GM12878 (cell line): ENCODE data around the gene BCAP29. TPM values are rescaled to one million over a fixed set of nuclear protein-coding genes. Genes with fewer than 3 reads are reported as not detected.
A peak's percentile ranks its signal among the peaks of the same experiment; 100 is the strongest.

Experiments used
- CBFB ChIP-seq: IDR thresholded peaks from 2 replicates; pipeline ENCODE4 v1.6.1; 2016; ENCODE audit warnings: antibody characterized with exemption, low read depth
- GATAD2B ChIP-seq: fragments of 450-650 bp; conservative IDR thresholded peaks from 2 replicates; pipeline ENCODE4 v1.6.1; 2017; ENCODE audit warnings: low read depth, mild to moderate bottlenecking, moderate library complexity
- LARP7 ChIP-seq: fragments of 450-650 bp; IDR thresholded peaks from 2 replicates; pipeline ENCODE4 v1.6.1; 2017; ENCODE audit warnings: mild to moderate bottlenecking
- MEF2B ChIP-seq: fragments of 450-650 bp; IDR thresholded peaks from 2 replicates; pipeline ENCODE4 v1.6.1; 2018; ENCODE audit warnings: mild to moderate bottlenecking, moderate library complexity; ENCODE audit not compliant: partially characterized antibody, poor library complexity, severe bottlenecking
- NFXL1 ChIP-seq: fragments of 450-650 bp; IDR thresholded peaks from 2 replicates; pipeline ENCODE4 v1.6.1; 2017; ENCODE audit warnings: antibody characterized with exemption, mild to moderate bottlenecking, borderline replicate concordance
- POU2F2 ChIP-seq: IDR thresholded peaks from 3 replicates; pipeline ENCODE4 v1.6.1; 2011; ENCODE audit warnings: low read depth, mild to moderate bottlenecking, low read length, borderline replicate concordance
- WRNIP1 ChIP-seq: IDR thresholded peaks from 2 replicates; pipeline ENCODE4 v1.6.1; 2011; ENCODE audit warnings: low read depth, low read length, improper control_type of control experiment, borderline replicate concordance
- polyA plus RNA-seq, 11 experiments: library from polyadenylated mRNA; depleted of rRNA in 4 of 11; unstranded in 6 of 11; stranded (reverse) in 5 of 11; fragments of >200 nt; fragmentation: Nextera tagmentation in 4 of 11; fragmentation: Illumina TruSeq in 1 of 11; extraction: Ambion mirVana in 4 of 11; extraction: Trizol in 1 of 11; gene quantifications; 1 replicate in 1 of 11; 2 replicates in 10 of 11; pipeline versions ENCODE4 v1.2.1 to v1.2.3, GENCODE V29; 2011 to 2016; ENCODE audit warnings: inconsistent platforms in 2 of 11, missing spikeins in 2 of 11, low read depth in 1 of 11
- total RNA-seq, 4 experiments: library from RNA; depleted of rRNA in 3 of 4; stranded (reverse); fragments of >200 nt in 3 of 4; fragmentation: Illumina TruSeq in 1 of 4; extraction: Trizol in 1 of 4; gene quantifications; 2 replicates each; pipeline versions ENCODE4 v1.2.1 to v1.2.3, GENCODE V29; 2013 to 2021
- TF ChIP-seq, protein P1 (sequence below): fragments of 450-650 bp; IDR thresholded peaks from 2 replicates; pipeline ENCODE4 v1.6.1; 2016; ENCODE audit warnings: mild to moderate bottlenecking, moderate library complexity, borderline replicate concordance
- TF ChIP-seq, protein P2 (sequence below): fragments of 450-650 bp; IDR thresholded peaks from 2 replicates; pipeline ENCODE4 v1.6.1; 2017; ENCODE audit warnings: mild to moderate bottlenecking, moderate library complexity
- TF ChIP-seq, protein P3 (sequence below): fragments of 450-650 bp; formaldehyde crosslinking; IDR thresholded peaks from 2 replicates; pipeline ENCODE4 v1.4.0; 2022; ENCODE audit warnings: mild to moderate bottlenecking, moderate library complexity
- TF ChIP-seq, protein P4 (sequence below): IDR thresholded peaks from 2 replicates; pipeline ENCODE4 v1.6.1; 2011; ENCODE audit warnings: borderline replicate concordance, low read depth, mild to moderate bottlenecking, moderate library complexity, mixed read lengths, low read length; ENCODE audit not compliant: insufficient read depth; ENCODE audit errors: extremely low read length

BCAP29 gene
- total and polyA plus RNA-seq, 10 of the 15 experiments (the other 5 are each of a cell fraction or from before 2014, with no cell fraction given): 26.5 to 58.5 (median 34.8) TPM

DNA sequence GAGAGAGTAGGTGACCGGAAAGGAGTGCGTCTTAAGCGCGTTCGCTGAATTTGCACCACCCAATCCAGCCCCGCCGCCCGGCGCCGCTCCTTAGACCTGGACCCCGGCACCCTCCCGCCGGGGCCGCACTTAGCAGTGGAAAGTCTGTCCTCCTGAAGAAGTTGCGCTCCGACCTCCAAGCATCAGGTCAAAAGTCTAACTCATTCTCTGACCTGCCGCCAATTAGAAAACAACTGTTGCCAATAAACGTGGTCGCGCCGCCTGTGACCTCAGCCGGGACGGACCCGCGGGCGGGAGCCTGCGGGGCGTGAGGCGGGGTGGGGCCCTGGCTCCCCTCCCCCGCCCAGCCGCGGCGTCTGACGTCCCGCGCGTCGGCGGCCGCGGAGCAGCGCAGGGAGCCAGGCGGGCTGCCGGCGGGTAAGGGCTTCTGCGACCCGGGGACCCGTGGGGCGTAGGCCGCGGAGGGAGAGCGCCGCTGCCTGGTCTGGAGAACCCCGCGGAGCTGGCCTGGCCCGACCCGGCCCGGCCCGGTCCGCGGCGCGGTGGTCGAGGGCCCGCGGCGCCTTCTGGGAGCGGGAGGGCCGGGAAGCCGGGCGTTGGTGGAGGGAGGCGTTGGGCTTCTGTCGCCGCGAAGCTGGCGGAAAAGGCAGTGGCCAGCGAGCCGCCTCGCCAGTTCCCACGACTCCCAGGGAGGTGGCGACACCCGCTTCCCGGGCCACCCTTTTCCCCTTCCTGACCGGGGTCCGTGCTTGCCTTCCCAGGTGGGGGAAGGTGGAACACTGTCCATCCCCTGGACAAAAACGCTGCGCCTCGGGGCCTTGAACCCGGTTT is at the start of gene BCAP29 (continued):
- TF ChIP-seq NFXL1 (peak; percentile 49; the same call in 1 of the 2 replicates), POU2F2 (peak; percentile 28; the same call in 1 of the 3 replicates), MEF2B (no peak), CBFB (no peak), LARP7 (peak; percentile 97), GATAD2B (peak; percentile 97), WRNIP1 (no peak)
- TF ChIP-seq, protein P1, sequence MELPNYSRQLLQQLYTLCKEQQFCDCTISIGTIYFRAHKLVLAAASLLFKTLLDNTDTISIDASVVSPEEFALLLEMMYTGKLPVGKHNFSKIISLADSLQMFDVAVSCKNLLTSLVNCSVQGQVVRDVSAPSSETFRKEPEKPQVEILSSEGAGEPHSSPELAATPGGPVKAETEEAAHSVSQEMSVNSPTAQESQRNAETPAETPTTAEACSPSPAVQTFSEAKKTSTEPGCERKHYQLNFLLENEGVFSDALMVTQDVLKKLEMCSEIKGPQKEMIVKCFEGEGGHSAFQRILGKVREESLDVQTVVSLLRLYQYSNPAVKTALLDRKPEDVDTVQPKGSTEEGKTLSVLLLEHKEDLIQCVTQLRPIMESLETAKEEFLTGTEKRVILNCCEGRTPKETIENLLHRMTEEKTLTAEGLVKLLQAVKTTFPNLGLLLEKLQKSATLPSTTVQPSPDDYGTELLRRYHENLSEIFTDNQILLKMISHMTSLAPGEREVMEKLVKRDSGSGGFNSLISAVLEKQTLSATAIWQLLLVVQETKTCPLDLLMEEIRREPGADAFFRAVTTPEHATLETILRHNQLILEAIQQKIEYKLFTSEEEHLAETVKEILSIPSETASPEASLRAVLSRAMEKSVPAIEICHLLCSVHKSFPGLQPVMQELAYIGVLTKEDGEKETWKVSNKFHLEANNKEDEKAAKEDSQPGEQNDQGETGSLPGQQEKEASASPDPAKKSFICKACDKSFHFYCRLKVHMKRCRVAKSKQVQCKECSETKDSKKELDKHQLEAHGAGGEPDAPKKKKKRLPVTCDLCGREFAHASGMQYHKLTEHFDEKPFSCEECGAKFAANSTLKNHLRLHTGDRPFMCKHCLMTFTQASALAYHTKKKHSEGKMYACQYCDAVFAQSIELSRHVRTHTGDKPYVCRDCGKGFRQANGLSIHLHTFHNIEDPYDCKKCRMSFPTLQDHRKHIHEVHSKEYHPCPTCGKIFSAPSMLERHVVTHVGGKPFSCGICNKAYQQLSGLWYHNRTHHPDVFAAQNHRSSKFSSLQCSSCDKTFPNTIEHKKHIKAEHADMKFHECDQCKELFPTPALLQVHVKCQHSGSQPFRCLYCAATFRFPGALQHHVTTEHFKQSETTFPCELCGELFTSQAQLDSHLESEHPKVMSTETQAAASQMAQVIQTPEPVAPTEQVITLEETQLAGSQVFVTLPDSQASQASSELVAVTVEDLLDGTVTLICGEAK: 0 out of 2 replicates have a peak, but pooled peaks have one; percentile 18
- TF ChIP-seq, protein P2, sequence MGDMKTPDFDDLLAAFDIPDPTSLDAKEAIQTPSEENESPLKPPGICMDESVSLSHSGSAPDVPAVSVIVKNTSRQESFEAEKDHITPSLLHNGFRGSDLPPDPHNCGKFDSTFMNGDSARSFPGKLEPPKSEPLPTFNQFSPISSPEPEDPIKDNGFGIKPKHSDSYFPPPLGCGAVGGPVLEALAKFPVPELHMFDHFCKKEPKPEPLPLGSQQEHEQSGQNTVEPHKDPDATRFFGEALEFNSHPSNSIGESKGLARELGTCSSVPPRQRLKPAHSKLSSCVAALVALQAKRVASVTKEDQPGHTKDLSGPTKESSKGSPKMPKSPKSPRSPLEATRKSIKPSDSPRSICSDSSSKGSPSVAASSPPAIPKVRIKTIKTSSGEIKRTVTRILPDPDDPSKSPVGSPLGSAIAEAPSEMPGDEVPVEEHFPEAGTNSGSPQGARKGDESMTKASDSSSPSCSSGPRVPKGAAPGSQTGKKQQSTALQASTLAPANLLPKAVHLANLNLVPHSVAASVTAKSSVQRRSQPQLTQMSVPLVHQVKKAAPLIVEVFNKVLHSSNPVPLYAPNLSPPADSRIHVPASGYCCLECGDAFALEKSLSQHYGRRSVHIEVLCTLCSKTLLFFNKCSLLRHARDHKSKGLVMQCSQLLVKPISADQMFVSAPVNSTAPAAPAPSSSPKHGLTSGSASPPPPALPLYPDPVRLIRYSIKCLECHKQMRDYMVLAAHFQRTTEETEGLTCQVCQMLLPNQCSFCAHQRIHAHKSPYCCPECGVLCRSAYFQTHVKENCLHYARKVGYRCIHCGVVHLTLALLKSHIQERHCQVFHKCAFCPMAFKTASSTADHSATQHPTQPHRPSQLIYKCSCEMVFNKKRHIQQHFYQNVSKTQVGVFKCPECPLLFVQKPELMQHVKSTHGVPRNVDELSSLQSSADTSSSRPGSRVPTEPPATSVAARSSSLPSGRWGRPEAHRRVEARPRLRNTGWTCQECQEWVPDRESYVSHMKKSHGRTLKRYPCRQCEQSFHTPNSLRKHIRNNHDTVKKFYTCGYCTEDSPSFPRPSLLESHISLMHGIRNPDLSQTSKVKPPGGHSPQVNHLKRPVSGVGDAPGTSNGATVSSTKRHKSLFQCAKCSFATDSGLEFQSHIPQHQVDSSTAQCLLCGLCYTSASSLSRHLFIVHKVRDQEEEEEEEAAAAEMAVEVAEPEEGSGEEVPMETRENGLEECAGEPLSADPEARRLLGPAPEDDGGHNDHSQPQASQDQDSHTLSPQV: peak; percentile 49; the same call in 1 of the 2 replicates
- TF ChIP-seq, protein P3, sequence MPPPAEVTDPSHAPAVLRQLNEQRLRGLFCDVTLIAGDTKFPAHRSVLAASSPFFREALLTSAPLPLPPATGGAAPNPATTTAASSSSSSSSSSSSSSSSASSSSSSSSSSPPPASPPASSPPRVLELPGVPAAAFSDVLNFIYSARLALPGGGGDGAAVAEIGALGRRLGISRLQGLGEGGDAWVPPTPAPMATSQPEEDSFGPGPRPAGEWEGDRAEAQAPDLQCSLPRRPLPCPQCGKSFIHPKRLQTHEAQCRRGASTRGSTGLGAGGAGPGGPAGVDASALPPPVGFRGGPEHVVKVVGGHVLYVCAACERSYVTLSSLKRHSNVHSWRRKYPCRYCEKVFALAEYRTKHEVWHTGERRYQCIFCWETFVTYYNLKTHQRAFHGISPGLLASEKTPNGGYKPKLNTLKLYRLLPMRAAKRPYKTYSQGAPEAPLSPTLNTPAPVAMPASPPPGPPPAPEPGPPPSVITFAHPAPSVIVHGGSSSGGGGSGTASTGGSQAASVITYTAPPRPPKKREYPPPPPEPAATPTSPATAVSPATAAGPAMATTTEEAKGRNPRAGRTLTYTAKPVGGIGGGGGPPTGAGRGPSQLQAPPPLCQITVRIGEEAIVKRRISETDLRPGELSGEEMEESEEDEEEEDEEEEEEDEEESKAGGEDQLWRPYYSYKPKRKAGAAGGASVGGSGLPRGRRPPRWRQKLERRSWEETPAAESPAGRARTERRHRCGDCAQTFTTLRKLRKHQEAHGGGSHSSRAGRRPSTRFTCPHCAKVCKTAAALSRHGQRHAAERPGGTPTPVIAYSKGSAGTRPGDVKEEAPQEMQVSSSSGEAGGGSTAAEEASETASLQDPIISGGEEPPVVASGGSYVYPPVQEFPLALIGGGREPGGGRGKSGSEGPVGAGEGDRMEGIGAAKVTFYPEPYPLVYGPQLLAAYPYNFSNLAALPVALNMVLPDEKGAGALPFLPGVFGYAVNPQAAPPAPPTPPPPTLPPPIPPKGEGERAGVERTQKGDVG (CRISPR knock-in tag): no peak
- TF ChIP-seq, protein P4, sequence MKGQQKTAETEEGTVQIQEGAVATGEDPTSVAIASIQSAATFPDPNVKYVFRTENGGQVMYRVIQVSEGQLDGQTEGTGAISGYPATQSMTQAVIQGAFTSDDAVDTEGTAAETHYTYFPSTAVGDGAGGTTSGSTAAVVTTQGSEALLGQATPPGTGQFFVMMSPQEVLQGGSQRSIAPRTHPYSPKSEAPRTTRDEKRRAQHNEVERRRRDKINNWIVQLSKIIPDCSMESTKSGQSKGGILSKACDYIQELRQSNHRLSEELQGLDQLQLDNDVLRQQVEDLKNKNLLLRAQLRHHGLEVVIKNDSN: no peak
